Measurements from ENCODE around the gene UBN1. TPM values are rescaled to one million over a fixed set of nuclear protein-coding genes. Genes with fewer than 3 reads are reported as not detected.

Gene UBN1
- total RNA-seq, 1 experiment from 2014 or later = 33.3 TPM

DNA sequence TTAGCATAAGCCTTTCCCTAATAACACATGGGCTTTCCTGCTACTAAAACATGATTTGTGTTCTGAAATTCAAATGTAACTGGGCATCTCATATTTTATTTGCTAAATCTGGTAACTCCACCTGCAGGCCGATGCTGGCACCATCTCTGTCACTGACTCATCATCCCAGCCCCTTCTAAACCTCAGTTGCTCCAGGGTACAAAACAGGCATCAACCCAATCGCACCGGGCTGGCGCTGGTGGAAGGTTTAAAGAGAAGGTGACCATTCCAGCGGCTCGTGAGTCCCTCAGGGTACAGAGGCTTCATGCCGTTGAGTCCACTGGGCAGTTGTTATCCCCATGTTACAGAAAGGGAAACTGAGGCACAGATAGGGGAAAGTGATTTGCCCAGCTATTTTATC is 62.5 kb downstream of the UBN1 start:
- no TSS peak for BruUV-seq (replicated peaks)
- no peak overlapping the region for H3K4me3 Mint-ChIP-seq (ENCODE audit: unreplicated experiment)
- H3K27ac Mint-ChIP-seq (ENCODE audit: low read depth, unreplicated experiment) = no peak overlapping the region
- H3K9me3 Mint-ChIP-seq (ENCODE audit: unreplicated experiment) = no peaks in the 10 kb centered on the region
- H3K4me1 Mint-ChIP-seq (ENCODE audit: insufficient read depth, unreplicated experiment) = peaks cover 13% of the 10 kb centered on the region
- H3K36me3 Mint-ChIP-seq (ENCODE audit: insufficient read depth, unreplicated experiment) = peaks cover 62% of the 10 kb centered on the region
- DNase-seq (ENCODE audit: unreplicated experiment) = peak; percentile 28
- intact Hi-C loops (cut with micrococcal nuclease) = no loop called here
- TF ChIP-seq CTCF (IDR thresholded peaks at IDR 0.05; ENCODE audit: unreplicated experiment) = no peak
- CTCF ChIA-PET = no interaction called here
- no peaks in the 10 kb centered on the region for H3K27me3 Mint-ChIP-seq (ENCODE audit: insufficient read depth, unreplicated experiment)
- POLR2A ChIA-PET = interaction anchor here (0.6 to 4.0 kb wide), 3 partner anchors 26 to 52 kb away, joined by 4 to 23 read pairs (median 5); partner anchors contain the start of gene PPL

- CTCF ChIA-PET = no interaction called here
- POLR2A ChIA-PET = interaction anchor here (4.0 kb wide), 1 partner anchor 25 kb away, joined by 23 read pairs; the partner anchor contains the start of gene PPL
These were observed 63.5 kb downstream of the UBN1 start for GRCh38 chr16:4910828-4911227.

GRCh38 chr16:4911970-4912386 is 64.7 kb downstream of the UBN1 start:
- TF ChIP-seq CTCF (IDR thresholded peaks at IDR 0.05; ENCODE audit: unreplicated experiment) = no peak
- H3K36me3 Mint-ChIP-seq (ENCODE audit: insufficient read depth, unreplicated experiment) = peaks cover 47% of the 10 kb centered on the region
- no peaks in the 10 kb centered on the region for H3K27me3 Mint-ChIP-seq (ENCODE audit: insufficient read depth, unreplicated experiment)
- H3K4me3 Mint-ChIP-seq (ENCODE audit: unreplicated experiment) = peak overlapping the region; percentile 31
- H3K9me3 Mint-ChIP-seq (ENCODE audit: unreplicated experiment) = no peaks in the 10 kb centered on the region
- ChIA-PET CTCF (interaction anchor here (0.7 to 2.3 kb wide), 4 partner anchors 25 to 200 kb away, joined by 3 to 9 read pairs (median 6); partner anchors contain the start of gene PPL), POLR2A (interaction anchor here (0.6 to 4.0 kb wide), 8 partner anchors 10 to 51 kb away, joined by 3 to 23 read pairs (median 3); partner anchors contain the start of genes PPL and SEC14L5)
- peak overlapping the region; percentile 49 for H3K27ac Mint-ChIP-seq (ENCODE audit: low read depth, unreplicated experiment)
- no TSS peak for BruUV-seq (replicated peaks)
- intact Hi-C loops (cut with micrococcal nuclease) = no loop called here
- peaks cover 13% of the 10 kb centered on the region for H3K4me1 Mint-ChIP-seq (ENCODE audit: insufficient read depth, unreplicated experiment)
- DNase-seq (ENCODE audit: unreplicated experiment) = no peak

More at GRCh38 chr16:4910828-4911227, 63.5 kb downstream of the UBN1 start:
- H3K36me3 Mint-ChIP-seq (ENCODE audit: insufficient read depth, unreplicated experiment) = peaks cover 53% of the 10 kb centered on the region
- BruUV-seq (replicated peaks) = no TSS peak
- intact Hi-C loops (cut with micrococcal nuclease) = no loop called here
- no peak for DNase-seq (ENCODE audit: unreplicated experiment)
- no peaks in the 10 kb centered on the region for H3K9me3 Mint-ChIP-seq (ENCODE audit: unreplicated experiment)
- no peak overlapping the region for H3K4me3 Mint-ChIP-seq (ENCODE audit: unreplicated experiment)
- no peak for TF ChIP-seq CTCF (IDR thresholded peaks at IDR 0.05; ENCODE audit: unreplicated experiment)
- no peaks in the 10 kb centered on the region for H3K27me3 Mint-ChIP-seq (ENCODE audit: insufficient read depth, unreplicated experiment)
- H3K27ac Mint-ChIP-seq (ENCODE audit: low read depth, unreplicated experiment) = no peak overlapping the region
- H3K4me1 Mint-ChIP-seq (ENCODE audit: insufficient read depth, unreplicated experiment) = peaks cover 13% of the 10 kb centered on the region

GRCh38 chr16:4913130-4913773 is 66.0 kb downstream of the UBN1 start:
- POLR2A ChIA-PET = interaction anchor here (0.7 to 4.0 kb wide), 4 partner anchors 9 to 23 kb away, joined by 3 to 23 read pairs (median 4); partner anchors contain the start of gene PPL
- CTCF ChIA-PET = interaction anchor here (0.7 to 2.3 kb wide), 3 partner anchors 18 to 43 kb away, joined by 4 to 9 read pairs (median 9); partner anchors contain the start of gene PPL

More at GRCh38 chr16:4913130-4913773, 66.0 kb downstream of the UBN1 start:
- BruUV-seq (replicated peaks) = no TSS peak
- Mint-ChIP-seq H3K27ac (ENCODE audit: low read depth, unreplicated experiment) (peak overlapping the region; percentile 49), H3K9me3 (ENCODE audit: unreplicated experiment) (no peaks in the 10 kb centered on the region), H3K4me1 (ENCODE audit: insufficient read depth, unreplicated experiment) (peaks cover 18% of the 10 kb centered on the region), H3K27me3 (ENCODE audit: insufficient read depth, unreplicated experiment) (no peaks in the 10 kb centered on the region), H3K4me3 (ENCODE audit: unreplicated experiment) (no peak overlapping the region), H3K36me3 (ENCODE audit: insufficient read depth, unreplicated experiment) (peaks cover 48% of the 10 kb centered on the region)
- TF ChIP-seq CTCF (IDR thresholded peaks at IDR 0.05; ENCODE audit: unreplicated experiment) = no peak
- intact Hi-C loops (cut with micrococcal nuclease) = no loop called here
- no peak for DNase-seq (ENCODE audit: unreplicated experiment)

Data from MCF 10A (cell line).